ENCODE measurements around the gene RETN. TPM values are rescaled to one million over a fixed set of nuclear protein-coding genes. Genes with fewer than 3 reads are reported as not detected.
A peak's percentile ranks its signal among the peaks of the same experiment; 100 is the strongest.

Gene RETN
- total RNA-seq, 1 donor from 2014 or later, result not detected

DNA sequence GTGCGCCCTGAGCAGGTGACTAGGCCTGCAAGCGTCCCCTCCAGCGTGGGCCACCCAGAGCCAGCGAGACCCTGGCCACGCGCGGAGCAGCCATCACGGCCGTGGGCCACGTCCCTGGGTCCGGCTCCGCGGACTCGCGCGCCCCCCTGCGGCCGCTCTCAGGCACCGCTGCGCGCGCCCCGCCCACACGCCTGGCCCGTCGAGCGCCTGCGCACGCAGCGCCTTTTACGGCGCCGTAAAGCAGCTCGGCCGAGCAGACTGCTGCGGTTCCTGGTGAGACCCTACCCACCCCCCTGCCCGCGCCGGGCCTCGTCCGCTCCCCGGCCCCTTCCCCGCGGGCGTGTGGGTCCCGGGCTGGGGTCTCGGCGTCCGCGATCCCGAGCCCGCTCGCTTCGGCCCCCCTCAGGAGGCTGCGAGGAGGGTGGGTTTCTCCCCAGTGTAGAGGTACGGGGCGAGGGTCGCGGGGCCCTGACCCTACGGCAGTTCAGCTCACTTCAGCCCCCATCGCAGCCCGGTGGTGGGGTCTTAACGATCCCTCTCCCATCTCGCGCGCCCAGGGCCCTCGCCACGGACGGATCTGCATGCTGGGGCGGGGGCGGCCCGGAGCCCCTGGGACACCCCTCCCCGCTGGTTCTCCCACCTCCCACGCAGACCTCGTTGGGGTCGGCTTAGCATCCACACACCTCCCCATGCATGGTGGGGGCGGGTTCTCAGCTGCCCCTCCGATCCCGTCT, 11.9 kb downstream of the RETN start, which contains the start of gene TRAPPC5:
Gene TRAPPC5 (plus strand): TSS at position 228 of the 734 bp plus-strand sequence. CDS start 1,421 bp downstream, outside the sequence.
- FAIRE-seq, result no peak
- DNase-seq (ENCODE audit: low spot score in 2 of 2), result peak; percentile 93 to 97

DNA sequence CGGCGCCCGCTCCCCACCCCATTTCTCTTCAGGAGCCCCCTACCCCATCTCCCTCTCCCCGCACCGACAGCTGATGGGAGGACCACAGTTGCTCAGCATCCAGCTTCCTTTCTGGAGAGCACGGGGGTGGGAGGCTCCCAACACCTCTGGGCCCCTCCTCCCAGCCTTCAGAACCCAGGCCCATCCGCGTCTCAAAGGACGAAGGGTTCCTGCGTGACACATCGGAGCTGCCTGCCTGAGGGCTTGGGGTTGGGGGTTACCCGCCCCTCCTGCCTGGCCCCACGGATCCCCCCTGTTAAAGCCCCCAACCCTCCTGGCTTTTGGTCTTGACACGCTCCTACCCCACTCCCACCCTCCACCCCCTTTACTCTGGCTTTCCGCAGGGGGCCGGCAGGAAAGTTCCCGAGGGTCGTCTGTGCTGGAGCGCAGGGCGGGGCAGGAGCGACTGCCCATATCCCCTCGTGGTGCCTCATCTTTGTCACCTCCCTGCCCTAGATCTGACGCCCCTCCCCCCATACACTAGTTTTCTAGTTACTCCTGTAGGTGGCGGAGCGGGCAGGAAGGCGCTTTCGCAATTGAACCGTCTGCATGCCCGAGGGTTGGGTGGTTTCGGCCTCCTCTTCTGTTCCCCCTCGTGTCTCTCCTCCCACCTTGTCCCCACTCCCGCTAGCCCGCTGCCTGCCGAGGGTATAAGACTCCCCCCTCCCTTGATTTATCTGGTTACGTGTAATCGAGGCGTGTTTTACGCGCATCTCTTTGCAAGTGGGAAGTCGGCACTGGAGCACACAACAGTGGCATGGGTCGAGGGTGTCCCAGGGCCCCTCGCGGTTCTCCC, 12.7 kb downstream of the RETN start:
- FAIRE-seq (no peak), DNase-seq (ENCODE audit: low spot score in 2 of 2) (peak; percentile 80 to 83)

DNA sequence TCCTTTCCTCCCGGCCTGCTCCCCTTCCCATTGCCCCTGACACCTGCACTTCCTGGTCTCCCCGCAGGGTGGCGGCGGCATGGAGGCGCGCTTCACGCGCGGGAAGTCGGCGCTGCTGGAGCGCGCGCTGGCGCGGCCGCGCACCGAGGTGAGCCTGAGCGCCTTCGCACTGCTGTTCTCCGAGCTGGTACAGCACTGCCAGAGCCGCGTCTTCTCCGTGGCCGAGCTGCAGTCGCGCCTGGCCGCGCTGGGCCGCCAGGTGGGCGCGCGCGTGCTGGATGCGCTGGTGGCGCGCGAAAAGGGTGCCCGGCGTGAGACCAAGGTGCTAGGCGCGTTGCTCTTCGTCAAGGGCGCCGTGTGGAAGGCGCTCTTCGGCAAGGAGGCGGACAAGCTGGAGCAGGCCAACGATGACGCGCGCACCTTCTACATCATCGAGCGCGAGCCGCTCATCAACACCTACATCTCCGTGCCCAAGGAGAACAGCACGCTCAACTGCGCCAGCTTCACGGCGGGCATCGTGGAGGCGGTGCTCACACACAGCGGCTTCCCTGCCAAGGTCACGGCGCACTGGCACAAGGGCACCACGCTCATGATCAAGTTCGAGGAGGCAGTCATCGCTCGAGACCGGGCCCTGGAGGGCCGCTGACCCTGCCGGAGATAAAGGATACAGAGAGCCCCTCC, 13.5 kb downstream of the RETN start:
- no peak for FAIRE-seq
- no peak for DNase-seq (ENCODE audit: low spot score in 2 of 2)

DNA sequence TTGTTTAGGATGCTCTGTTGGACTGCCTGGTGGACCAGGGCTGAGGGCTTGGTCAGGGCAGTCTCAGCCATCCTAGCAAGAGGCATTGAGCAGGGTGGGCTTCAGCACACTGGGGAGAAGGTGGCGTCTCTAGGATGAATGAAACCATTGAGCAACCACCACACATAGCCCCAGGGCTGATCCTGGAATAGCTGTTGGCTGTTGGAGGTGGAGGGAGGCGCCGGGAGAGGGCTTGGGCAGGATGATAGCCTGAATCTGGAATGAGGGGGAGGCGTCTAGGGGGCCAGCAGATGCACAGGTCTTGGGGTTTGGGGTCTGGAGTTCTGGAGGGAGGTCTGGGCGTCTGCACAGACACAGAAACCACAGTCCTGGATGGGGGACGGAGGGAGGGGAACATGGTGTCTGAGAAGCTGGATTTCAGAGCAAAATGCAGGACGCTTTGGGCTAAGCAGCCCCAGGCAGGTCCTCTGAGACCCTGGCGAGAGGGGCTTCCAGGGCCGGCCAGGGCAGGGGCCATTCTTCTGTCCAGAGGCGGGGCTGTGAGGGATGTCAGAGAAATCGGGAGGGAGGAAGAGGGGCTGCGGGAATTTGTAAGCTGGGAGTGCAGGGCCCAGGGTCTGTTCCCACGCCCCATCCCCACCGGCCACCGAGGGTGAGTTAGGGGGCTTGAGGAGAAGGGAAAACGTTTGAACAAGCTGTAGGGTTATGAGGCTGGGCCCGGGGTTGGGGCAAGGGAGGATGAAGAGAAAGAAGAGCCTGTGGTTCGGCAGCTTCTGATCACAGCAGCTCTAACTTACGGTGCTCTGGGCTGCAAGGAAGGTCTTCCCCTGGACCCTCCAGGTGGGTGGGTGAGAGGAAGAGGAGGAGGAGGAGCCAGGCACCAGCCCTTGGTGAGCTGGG, 16.9 kb downstream of the RETN start:
- no peak for FAIRE-seq
- no peak for DNase-seq (ENCODE audit: low spot score in 2 of 2)

DNA sequence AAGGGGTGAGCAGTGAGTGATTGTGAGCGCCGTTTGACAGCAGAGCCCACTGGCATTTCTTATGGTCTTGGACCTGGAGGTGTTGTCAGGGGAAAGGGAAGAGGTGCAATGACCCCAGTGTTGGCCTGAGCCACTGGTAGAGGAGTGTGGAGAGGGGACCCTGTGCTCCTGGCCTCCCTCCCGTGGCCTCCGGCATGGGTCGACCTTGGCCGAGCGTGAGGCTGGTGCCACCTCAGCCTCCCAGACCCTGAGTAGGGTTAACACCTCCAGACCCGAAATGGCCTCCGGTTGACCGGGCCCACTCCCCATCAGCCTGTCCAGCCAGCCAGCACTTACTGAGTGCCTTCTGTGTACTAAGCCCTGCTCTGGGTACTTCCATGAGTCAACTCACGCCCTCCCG, 18.3 kb downstream of the RETN start:
- no peak for DNase-seq (ENCODE audit: low spot score in 2 of 2)
- FAIRE-seq, result no peak

DNA sequence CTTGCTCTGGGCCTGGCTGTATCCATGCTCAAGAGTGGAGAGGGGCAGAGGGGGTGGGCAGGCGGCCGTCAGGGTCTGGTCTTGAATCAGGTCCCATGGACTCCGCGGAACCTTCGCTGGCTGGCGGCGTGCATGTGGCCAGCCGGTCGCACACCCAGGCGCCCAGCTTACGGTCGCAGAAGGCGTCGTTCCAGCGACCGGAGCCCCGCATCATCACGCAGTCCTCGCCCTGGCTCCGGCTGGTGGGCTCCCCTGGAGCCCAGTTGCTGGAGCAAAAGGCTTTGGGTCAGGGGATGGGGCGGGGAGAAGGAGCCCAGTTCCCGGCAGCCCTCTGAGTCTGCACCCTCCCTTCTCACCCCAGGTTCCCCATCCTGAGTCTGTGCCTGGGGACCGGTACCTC, 20.3 kb downstream of the RETN start:
- DNase-seq (ENCODE audit: low spot score in 2 of 2), result no peak
- no peak for FAIRE-seq

DNA sequence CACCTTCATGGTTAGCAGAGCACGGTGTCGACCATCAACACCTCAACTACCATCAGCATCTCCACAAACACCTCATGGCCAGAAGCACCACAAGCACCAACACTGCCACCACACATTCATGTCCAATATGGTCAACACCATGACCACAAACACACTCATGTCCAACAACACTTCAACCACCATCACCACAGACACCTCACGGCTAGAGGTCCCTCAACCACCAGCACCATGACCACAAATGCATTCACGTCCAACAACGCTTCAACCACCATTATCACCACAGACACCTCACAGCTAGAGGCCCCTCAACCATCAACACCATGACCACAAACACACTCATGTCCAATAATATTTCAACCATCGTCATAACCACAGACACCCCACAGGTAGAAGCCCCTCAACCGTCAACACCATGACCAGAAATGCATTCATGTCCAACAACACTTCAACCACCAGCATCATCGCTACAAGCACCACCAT, 22.0 kb downstream of the RETN start:
- no peak for FAIRE-seq
- no peak for DNase-seq (ENCODE audit: low spot score in 2 of 2)

DNA sequence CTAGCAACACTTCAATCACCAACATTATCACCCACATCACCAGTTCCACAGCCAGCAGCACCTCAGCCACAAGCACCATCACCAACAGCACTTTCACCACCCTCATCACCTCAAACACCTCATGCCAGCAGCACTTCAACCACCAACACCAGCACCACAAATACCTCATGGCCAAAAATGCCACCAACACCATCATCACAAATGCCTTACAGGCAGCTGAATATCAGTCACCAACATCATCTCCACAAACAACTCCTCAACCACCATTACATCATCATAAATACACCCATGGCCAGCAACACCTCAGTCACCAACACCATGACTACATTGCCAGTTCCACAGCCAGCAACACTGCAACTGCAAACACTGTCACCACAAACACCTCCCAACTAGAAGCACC, 22.6 kb downstream of the RETN start:
- FAIRE-seq (no peak), DNase-seq (ENCODE audit: low spot score in 2 of 2) (no peak)

DNA sequence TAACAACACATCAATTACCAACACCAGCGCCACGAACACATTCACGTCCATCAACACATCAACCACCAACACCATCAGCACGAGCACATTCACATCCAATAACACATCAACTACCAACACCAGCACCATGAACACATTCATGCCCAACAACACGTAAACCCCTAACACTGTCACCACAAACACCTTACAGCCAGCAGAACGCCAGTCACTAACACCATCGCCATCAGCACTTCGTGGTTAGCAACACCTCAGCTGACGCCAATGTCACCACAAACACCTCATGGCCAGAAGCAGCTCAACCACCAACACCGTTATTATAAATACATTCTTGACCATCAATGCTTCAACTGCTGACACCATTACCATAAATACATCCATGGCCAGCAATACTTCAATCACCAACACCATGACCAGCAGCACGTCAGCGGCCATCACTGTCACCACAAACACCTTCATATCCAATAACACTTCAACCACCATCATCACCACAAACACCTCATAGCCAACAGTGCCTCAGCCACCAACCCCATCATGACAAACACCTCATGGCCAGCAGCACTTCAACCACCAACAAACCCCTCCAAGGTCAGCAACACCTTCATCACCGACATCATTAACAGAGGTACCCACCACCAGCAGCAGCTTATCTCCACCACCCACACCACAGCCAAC, 23.7 kb downstream of the RETN start:
- no peak for FAIRE-seq
- no peak for DNase-seq (ENCODE audit: low spot score in 2 of 2)

DNA sequence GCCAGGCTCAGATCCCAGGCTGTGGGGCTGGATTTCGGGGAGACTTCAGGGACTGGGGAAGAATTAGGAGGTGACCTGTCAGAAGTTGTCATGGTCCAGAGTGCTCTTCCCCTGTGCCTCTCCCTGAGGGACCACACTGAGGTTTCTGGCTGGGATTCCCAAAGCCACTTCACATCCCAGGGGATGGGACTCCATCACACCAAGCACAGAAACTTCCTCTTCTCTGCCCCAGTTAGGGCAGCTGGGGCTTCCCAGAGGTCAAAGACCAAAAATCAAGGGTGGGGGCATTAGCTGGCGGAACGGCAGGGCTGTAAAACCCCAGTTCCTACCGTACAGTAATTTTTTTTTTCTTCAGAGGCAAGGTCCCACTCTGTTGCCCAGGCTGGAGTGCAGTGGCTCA, 25.6 kb downstream of the RETN start:
- FAIRE-seq, result no peak
- DNase-seq (ENCODE audit: low spot score in 2 of 2), result no peak

DNA sequence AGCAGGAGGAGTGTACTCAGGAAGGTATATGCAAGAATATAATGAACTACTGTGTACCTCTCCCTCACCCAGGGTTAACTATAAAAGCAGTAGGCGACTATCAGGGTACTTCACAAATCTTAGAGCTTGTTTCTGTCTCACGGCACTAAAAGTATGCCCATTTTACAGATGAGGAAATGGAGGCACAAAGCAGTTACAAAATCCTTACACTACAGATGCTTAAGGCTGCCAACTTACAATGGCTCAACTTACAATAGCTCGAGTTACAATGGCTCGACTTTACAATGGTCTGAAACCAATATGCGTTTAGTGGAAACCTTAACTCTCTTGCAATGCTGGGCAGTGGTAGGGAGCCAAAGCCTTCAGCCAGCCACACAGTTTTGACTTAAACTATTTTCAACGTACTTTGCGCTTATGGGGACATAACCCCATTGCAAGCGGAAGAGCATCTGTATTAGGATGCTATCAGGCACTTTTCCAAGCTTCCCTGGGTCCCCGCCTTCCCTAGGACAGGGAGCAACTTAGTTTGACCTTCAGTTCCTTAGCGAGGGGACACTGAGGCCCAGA, 29.0 kb downstream of the RETN start:
- no peak for FAIRE-seq
- no peak for DNase-seq (ENCODE audit: low spot score in 2 of 2)

DNA sequence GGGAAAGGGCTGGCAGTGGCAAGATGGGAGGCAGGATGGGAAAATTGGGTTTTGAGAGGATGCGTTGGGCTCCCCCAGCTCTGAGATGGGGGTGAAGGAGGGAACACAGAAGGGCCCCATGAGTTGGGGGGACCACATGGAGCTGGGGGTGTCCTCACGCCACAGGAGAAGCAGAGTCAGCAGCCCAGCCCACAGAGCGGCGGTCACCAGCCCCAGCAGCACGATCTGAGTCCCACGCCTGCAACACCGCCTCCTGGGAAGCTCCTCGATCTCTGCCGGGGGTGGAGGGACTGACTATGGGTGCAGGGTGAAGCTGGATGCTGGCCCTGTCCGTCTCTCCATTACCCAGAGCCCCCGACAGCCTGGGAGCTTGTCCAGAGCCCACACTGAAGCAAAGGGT, 29.7 kb downstream of the RETN start:
- FAIRE-seq, result no peak

DNA sequence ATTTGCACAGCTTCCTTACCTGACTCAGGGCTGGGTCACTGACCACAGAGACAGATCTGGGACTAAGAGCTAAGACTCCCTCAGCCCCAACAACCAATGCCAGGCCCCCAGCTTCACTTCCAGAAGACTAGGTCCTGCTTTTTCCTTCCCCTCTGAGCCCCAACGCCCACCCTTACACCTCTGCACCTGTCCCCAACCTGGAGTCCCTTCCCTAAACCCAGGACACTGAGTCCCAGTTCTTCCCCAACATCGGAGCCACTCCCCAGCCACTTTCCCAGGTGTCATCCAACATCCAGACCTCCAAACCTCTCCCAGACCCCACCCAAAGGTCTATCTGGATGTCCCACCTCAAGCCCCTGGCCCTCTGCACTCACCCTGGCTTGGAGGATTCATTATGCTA, 30.2 kb downstream of the RETN start:
- DNase-seq (ENCODE audit: low spot score in 2 of 2) (no peak), FAIRE-seq (no peak)

More for the DNA sequence above, 29.7 kb downstream of the RETN start:
- no peak for DNase-seq (ENCODE audit: low spot score in 2 of 2)

DNA sequence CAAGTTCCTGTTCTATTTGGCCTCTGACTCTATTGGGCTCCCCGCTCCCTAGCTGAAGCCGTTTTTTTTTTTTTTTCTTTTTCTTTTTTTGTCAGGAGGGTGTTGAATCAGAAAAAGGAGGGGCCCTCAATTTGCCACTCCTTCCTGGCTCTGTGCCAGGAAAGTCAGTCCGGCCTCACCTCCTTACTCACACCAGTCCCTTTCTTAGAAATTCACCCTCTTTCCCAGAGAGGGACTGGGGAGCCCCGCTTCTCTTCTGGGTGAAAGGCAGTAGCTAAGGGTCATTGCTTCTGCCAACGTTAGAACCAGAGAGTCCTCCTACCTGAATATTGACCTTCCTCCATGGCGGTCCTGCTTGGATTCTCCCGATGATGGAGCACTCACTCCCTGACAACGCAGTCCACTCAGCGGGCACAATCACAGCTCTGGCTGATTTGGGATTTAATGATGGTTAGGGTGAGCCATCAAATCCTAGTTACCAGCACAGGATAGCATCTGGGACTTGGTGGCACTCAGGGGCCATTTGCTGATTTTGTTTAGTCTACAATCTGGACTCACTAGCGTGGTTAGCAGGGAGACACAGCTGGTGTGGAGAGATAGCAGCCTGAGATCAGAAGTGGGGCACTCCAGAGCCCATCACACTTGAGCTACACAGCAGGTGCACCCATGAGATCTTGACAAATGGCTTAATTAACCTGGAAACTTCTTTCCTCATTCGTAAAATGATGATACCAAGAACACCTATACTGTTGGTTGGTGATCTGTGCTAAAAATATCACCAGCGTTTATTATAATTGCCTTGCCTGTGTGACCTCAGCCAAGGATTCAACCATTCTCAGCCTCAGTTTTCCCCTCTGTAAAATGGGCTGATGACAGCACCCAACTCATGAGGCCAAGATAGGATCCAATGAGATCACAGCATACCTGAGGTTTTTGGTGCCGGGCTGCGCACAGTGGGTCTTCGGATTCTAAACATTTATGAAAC, 30.9 kb downstream of the RETN start:
- FAIRE-seq, result no peak
- no peak for DNase-seq (ENCODE audit: low spot score in 2 of 2)

DNA sequence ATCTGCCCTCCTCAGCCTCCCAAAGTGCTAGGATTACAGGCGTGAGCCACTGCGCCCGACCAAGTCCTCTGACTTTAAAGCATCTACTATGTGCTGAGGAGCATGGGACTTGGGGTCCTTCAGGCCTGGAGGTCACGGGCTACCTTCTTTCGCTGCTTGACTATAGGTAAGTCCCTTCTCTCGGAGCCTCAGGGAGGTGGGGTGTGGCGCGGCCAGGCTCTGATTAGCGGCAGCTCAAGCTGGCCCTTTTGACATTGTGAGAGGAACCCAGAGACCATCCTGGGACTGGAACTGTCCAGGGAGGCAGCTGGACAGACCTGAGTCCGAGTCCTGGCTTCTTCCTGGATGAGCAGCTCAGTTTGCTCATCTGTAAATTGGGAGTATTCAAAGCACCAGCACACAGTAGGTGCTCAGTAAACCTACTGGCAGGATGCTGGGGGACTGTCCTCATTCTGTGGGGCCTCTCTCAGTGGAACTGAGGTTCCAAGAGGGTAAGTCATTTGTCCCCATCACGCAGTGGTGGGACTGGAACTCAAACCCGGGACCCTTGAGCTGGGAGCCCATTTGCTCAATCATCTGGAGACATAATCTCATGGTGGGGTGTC, 32.3 kb downstream of the RETN start:
- FAIRE-seq, result no peak

DNA sequence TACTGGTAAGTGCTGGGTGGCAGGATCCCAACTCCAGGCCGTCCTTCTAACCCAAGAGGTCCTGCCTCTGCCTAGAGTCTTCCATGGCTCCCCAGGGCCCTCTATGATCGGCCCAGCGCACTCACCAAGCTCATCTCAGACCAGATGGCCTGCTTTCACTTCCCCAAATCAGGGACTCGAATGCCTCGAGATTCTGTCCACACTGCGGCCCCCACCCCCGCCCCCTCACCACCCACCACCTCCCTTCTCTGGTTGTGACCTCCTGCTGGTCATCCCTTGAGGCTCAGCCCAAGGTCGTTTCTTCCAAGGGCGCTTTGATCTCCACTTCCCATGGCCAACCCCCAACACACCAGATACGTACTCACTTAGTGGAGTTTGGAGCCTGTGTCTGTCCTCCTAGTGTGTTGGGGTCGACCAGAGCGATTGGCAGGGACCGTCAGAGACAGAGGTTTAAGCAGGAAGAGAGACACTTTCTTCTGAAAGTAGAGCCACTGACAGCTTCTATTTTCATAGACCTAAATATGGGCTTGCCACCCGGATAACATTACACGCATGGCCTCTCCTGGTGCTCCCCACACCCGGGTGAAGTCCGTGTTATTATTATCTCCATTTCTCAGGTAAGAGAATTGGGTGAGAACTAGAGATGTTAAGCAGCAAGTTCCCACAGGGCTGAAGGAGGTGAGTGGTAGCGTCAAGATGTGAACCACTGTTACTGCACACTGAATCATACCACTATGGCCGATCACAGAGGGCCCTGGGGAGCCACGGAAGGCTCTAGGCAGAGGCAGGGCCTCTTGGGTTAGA, 33.0 kb downstream of the RETN start, which contains the start of gene FCER2:
Gene FCER2 (minus strand): TSS at position 478 of the 804 bp plus-strand sequence. CDS start 2,371 bp downstream, outside the sequence.
- no peak for FAIRE-seq
- DNase-seq (ENCODE audit: low spot score in 2 of 2), result no peak

More for the DNA sequence above, 32.3 kb downstream of the RETN start:
- no peak for DNase-seq (ENCODE audit: low spot score in 2 of 2)

All from frontal cortex (tissue), 4 donors.